ENCODE data around the gene PRG2. TPM values are rescaled to one million over a fixed set of nuclear protein-coding genes. Genes with fewer than 3 reads are reported as not detected.

The PRG2 gene
- total and polyA plus RNA-seq, 2 of the 4 experiments (the other 2 are of a cell fraction), result not detected

GRCh38 chr11:57410287-57410686 is 19.8 kb upstream of the PRG2 start:
- Histone ChIP-seq H3K4me2 (ENCODE audit: low read depth, low read length) (no peak overlapping the region), H3K4me3 (ENCODE audit: insufficient read depth, low read depth, low read length) (no peak overlapping the region), H2AK5ac (ENCODE audit: low read depth, low read length) (no peak overlapping the region), H3K4me1 (ENCODE audit: control insufficient read depth, insufficient read depth, low read length) (peaks cover 3% of the 10 kb centered on the region; the same call in 1 of the 2 replicates), H3K27me3 (ENCODE audit: control insufficient read depth, insufficient read depth, low read length) (no peaks in the 10 kb centered on the region), H4K8ac (ENCODE audit: low read depth in 2 of 2, low read length in 2 of 2) (no peak overlapping the region), H3K27ac (ENCODE audit: insufficient read depth, low read length) (no peak overlapping the region), H2BK120ac (ENCODE audit: low read depth, low read length) (no peak overlapping the region), H3K9ac (ENCODE audit: low read depth, low read length) (no peak overlapping the region), H2AK9ac (replicated peaks; ENCODE audit: low read depth, low read length, poor library complexity) (no peak overlapping the region), H3K23ac (ENCODE audit: low read depth, low read length) (no peak overlapping the region), H2BK5ac (ENCODE audit: low read depth, low read length, poor library complexity, severe bottlenecking) (no peak overlapping the region), H2BK20ac (ENCODE audit: low read depth, low read length) (no peak overlapping the region), H3K79me1 (ENCODE audit: low read depth in 1 of 2, low read length in 2 of 2) (no peaks in the 10 kb centered on the region), H3K4ac (ENCODE audit: low read depth, low read length) (no peak overlapping the region), H4K91ac (ENCODE audit: insufficient read depth, low read depth, low read length) (no peak overlapping the region), H2BK15ac (ENCODE audit: low read depth, low read length) (no peak overlapping the region), H3K18ac (ENCODE audit: low read depth, low read length) (no peak overlapping the region), H4K5ac (ENCODE audit: low read depth, low read length) (no peak overlapping the region), H3K14ac (replicated peaks; ENCODE audit: low read depth, low read length) (no peak overlapping the region), H3K56ac (ENCODE audit: extremely low read depth, insufficient read depth, low read length) (no peak overlapping the region), H4K20me1 (ENCODE audit: insufficient read depth, low read length) (no peaks in the 10 kb centered on the region), H3K36me3 (ENCODE audit: control insufficient read depth, insufficient read depth, low read length) (peaks cover 32% of the 10 kb centered on the region), H3K9me3 (ENCODE audit: control insufficient read depth, insufficient read depth, low read length) (no peaks in the 10 kb centered on the region), H2AFZ (replicated peaks; ENCODE audit: low read length, poor library complexity) (no peak overlapping the region), H3K9me1 (ENCODE audit: insufficient read depth, low read length) (no peaks in the 10 kb centered on the region; the same call in 1 of the 2 replicates)
- BruUV-seq (replicated peaks), result no TSS peak
- intact Hi-C loops (cut with micrococcal nuclease) (no loop called here), in situ Hi-C loops (cut with MboI; ENCODE audit: low sequenced_read_pairs) (no loop called here), dilution Hi-C loops (cut with HindIII; ENCODE audit: low sequenced_read_pairs, unreplicated experiment) (no loop called here)
- ATAC-seq (ENCODE audit: low read depth) (peak; percentile 91), DNase-seq (peak; percentile 96)
- TF ChIP-seq RCOR1 (IDR thresholded peaks at IDR 0.05; ENCODE audit: insufficient replicate concordance, low read length) (peak; percentile 67), NFE2L2 (IDR thresholded peaks at IDR 0.05; ENCODE audit: low read depth, low read length) (no peak), MAZ (IDR thresholded peaks at IDR 0.05; ENCODE audit: borderline replicate concordance, low read depth, low read length) (peak; percentile 54; the same call in 1 of the 2 replicates), FOS (IDR thresholded peaks at IDR 0.05; ENCODE audit: low read depth, low read length) (peak; percentile 51; the same call in 1 of the 2 replicates), RAD21 (IDR thresholded peaks at IDR 0.05; ENCODE audit: low read length) (no peak), CEBPB (IDR thresholded peaks at IDR 0.05; ENCODE audit: low read depth, low read length) (peak; percentile 75)
- POLR2A ChIA-PET (ENCODE audit: unreplicated experiment), result interaction anchor here (0.6 kb wide), 1 partner anchor 99 kb away, joined by 7 read pairs; no protein-coding TSS in a partner anchor
- CTCF ChIA-PET, result no interaction called here
